ENCODE data around the gene PCNX2.
"Not testable (repeated sequence)": the region's sequence is repeated elsewhere in the genome, so short reads cannot be mapped to it uniquely, and the experiment has no call there.

The PCNX2 gene

DNA sequence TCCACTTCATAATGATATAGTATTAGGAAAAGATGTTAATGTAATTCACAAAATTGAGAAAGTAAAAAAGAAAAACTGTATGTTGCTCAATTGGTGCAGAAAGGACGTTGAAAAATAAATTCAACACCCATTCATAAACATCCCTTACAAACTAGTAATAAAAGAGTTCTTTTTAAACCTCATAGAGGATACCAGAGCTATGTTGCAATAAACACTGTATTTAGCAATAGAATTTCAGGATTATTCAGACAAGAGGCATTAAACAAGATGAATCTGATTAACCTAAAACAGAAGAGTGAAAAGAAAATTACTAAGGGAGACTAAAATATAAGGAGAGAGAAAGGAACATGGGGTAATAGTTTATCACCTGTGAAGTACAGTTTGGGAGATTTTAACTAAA is 190.3 kb downstream of the PCNX2 start:
- DNase-seq = peak in 2 of 4 experiments; percentile 43 to 63

DNA sequence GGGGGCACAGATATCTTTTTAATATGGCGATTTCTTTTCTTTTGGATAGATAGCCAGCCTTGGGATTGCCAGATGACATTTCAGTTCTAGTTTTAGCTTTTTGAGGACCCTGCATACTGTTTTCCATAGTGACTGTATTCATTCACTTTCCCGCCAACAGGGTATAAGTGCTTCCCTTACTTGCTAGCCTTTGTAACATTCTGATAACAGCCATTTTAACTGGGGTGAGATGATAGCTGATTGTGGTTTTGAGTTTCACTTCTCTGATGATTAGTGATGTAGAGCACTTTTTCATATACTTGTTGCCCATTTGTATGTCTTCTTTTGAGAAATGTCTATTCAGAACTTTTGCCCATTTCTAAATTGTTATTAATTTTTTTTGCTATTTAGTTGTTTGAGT is 193.2 kb downstream of the PCNX2 start:
- DNase-seq = no peak

DNA sequence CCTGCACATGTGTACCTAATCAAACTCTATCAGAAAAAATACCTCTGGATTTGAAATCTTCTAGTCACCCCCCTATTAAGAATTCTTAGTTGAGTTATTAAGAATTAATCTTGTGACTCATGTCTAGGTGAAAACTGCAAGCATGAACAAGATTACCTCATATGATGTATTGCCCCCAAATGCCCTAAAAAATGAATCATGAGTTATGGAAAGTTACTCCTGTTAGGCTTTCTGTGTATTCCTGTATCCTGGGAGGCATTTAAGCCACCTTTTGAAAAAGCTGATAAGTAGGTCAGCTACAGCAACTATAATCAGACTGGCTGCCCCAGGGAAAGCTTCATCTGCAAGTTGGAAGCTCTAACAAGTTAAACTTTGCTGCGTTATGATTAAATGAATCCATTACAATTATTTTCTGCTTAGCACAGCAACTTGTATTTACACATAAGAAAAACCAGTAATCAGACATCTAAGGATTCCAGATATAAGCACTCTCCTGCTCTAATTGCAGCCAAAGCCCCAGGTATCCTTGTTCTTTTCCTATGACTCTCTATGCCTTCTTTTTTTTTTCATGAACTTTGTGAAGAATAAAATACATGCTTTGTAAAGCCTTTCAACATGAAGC is 197.5 kb downstream of the PCNX2 start:
- DNase-seq = no peak

DNA sequence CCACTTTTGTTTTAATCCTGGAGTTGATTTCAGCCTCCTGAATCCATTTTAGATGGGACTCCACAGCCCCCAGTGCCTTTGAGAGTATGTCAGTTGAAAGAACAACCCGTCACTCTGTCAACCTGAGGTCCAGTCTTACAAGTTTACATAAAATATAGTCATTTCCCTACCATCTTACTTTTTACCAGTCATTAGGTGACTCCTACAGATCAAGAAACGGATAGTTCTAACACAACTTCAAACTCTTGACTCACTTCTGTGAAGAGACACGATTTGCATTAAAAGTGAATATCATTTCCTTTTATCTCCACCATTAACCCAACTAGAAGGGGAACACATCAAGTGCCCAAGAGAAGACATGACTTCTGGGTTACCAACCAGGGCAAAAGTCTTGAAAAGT is 198.0 kb downstream of the PCNX2 start:
- no peak for DNase-seq

DNA sequence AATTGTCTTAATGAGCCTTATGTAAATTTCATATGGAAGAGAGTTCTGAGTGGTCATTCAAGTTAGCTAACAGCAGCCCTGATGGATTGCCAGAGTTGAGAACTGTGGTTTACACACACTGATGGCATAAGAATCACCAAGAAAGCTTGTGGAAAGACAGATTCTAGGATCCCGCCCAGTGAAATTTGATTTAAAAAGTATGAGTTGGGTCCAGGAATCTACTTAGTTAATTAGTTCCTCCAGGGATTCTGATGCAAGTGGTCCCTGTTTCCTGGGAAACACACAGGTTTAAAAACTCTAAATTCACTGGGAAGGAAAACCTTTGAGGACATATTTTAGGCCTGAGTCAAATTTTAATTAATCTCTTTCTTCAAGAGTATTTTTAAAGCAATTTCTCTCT is 200.8 kb downstream of the PCNX2 start:
- DNase-seq = no peak

DNA sequence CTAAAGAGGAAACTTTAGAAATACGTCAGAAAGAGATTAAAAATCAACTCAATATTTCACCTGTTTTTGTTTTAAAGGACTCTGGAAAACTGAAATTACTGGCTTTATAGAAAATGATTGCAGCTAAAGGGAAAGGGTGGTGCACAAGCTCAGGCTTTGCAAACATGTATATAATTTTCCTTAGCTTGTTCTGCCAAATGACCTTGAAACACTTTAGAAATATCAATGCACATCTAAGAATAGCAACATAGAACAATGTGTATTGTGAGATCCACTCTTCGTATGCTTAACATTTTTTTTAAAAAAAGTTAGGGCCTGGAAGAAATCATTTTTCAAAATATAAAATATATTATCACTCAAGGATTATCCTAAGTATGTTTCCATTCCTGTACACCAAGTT is 201.3 kb downstream of the PCNX2 start:
- DNase-seq = no peak

DNA sequence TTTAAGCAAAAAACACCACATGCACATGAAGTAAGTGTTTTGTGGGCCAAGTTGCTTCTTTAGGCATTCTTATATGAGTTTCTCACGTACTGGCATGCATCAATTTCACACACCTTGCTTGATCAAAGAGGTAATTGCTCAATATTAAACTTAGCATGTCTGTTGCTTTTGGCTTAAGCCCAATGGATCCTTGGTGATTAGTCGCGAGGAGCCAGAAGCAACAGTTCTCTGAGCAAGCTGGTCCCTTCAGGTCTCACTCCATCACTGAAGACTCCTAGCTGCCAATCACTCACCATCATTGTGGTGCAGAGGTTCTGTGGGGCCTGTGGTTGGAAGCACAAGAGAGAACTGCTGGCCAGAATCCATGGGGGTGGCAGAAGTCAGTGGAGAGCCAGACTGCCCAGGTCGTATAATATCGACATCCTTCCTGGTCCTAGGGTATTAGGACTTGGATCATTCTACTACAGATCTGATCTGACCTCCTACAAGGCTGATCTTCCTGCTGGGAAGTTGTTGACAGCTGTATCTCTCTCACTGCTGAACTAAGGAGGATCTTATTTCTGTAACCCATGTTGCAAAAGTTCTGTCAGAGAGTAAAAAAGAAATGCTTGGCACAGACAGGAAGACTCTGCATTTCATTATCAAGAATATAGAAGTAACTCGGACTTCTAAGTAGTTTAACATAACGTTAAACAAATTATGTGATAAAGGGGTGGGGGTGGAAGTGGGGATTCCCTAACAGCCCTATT is 204.6 kb downstream of the PCNX2 start:
- DNase-seq = peak in 1 of 4 experiments; percentile 10

DNA sequence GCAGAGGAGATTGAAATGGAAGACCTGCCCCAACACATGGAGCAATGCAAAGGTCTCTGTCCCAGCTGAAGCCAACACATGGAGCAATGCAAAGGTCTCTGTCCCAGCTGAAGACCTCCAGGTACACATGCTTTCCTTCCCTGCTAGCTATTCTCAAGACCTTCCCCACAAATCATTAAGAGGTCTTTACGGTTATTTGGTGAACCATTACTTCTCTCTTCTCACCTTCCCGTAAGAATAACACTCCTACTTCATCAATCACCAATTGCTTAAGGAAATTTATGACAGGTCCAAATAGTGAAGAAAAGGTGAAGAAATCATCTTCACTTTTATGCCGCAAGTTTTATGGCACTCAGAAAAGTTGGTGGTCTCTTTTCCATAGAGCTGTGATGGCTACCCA is 206.3 kb downstream of the PCNX2 start:
- DNase-seq = no peak

DNA sequence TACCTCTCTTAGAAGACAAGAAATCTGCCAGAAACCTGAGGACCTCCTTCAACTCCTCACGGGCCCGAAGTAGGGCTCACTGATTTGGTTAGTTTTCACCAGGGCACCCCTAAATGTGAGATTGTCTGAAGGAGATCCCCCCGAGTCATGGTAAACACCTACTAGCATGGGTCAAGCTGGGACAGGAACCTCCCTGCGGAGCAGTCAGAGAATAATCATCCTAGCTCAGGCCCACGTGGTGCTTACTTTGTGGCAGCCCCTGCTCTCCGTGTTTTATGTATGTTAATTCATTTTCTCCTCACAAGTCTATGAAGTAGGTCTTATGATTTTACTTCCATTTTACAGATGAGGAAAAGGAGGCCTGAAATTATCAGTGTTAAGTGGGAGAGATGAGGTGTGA is 206.9 kb downstream of the PCNX2 start:
- DNase-seq = no peak

DNA sequence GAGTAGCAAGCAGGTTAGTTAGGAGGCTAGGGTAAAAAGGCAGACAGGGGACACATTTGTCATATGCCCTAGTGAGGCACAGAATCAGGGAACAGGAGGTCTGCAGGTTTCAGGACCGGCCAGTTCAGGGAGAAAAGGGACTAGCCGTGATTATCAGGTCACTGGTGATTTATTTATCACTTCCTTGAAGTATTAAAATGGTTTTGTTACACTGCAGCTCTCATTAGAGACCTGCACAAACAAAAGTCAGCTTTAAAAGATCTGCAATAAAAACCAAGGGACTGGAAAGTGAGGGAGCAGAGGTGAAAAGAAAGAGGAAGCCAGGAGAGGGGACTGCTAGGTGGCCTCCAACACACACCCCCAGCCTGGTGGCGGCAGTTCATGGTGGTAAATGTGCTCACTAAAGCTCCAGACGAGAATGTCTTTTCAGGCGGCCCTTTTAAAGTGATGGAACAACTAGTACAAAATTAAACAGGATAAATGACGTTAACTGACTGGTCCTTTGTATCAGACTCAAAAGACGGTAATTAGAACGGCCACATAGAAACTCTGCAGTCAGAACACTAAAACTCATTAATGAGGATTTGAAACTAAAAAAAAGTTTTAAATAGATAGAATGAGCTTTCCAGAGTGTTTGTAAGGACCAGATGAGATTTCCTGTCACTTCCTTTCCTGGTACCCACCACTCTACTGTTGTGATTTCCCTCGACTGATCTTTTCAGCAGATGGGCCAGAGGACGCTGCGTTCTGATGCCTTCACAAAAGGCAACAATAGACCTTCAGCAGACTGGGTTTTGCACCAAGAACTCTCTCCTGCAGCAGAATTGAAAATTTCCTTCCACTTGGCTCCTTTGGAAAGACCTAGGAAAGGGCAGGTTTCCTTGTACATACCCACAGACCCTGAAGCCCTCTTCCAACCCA is 208.3 kb downstream of the PCNX2 start:
- no peak for DNase-seq

DNA sequence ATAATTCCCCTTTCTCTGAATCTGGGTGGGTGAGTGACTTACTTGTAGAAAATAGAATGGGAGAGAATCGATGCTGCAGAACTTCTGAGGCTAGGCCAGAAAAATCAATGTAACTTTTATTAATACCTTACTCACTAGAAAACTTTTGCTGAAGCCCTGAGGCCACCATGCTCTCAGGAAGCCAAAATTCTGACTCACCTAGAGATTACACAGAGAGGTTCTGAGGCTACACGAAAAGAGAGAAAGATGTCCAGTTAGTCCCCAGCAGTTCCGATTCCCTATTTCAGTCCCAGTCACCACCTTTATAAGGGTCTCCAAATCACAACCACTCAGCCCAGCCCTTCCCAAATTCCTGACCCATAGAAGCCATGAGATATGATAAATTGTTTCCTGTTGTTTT is 210.0 kb downstream of the PCNX2 start:
- DNase-seq = no peak

DNA sequence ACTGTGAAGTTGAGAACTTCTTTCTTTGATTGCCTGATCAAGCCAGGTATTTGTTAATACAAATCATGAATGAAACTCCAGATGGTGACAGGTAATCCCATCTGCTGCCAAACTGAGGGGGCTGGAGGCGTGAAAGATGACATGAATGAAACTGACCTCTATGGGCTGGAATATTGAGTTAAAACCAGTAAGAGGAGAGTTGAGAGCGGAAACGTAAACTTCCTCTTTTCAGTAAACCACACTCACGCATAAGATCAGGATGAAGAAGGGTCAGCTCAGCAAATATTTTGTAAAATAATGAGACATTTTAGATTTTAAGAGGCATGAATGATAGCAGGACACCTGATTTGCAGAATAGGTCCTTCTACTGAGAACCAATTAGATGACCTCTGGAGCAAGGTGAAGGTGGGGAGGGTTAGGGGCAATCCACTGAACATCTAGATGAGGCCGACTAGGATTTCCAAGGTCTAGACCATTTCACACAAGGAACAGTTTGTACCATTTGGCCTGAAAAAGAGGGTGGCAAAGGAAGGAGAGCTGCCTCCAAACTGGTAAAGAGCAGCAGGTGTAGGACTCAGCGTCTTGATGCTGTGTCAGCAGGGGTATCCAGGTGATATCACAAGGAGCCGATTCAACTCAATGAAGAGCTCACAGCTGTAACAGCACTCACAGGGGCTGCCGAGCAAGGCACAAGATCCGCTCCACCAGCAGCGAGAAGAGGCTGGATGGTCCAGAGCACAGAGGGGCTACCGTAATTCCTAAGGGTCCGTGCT is 212.6 kb downstream of the PCNX2 start:
- peak; percentile 39 to 84 (median 68) for DNase-seq

DNA sequence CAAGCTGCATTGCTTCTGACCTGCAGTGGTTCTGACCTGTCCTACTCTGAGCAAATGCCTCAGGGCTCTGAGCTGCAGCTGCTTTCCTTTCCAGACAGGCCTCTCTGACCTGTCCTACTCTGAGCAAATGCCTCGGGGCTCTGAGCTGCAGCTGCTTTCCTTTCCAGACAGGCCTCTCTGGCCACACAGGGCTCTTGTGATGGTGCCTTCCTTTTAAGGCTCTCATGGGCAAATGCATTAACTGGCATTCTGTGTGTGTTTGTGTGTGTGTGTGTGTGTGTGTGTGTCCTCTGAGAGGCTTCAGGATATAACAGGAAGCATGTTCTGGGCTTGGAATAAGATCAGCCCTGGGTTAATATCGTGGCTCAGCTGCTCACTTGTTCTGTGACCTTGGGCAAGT is 213.8 kb downstream of the PCNX2 start:
- peak; percentile 41 to 55 (median 50) for DNase-seq

DNA sequence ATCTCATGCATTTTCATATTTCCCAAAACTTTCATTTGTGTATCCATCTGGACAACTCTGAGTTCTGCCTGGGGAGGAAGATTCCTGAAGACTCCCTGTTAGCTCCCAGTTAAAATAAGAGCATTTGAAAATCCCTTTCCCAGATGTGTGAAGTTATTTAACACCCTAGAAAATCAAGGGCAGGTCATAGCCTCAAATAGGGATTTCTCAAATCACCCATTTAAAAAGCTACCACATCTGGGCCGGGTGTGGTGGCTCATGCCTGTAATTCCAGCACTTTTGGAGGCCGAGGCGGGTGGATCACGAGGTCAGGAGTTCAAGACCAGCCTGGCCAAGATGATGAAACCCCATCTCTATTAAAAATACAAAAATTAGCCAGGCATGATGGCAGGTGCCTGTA is 214.7 kb downstream of the PCNX2 start:
- not testable (repeated sequence) for DNase-seq

DNA sequence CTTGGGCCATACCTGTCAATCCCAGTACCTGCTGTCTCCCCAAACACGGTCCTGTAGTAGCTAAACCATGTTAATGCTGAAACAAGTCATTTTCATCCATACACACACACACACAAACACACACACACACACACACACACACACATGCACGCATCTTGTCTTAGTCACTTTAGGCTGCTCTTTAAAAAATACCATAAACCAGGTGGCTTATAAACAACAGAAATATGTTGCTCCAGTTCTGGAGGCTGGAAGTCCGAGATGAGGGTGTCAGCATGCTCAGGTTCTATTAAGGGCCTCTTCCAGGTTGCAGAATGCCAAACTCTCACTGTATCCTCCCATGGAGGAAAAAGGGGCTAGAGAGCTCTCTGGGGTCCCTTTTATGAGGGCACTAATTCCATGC is 215.2 kb downstream of the PCNX2 start:
- DNase-seq = no peak

DNA sequence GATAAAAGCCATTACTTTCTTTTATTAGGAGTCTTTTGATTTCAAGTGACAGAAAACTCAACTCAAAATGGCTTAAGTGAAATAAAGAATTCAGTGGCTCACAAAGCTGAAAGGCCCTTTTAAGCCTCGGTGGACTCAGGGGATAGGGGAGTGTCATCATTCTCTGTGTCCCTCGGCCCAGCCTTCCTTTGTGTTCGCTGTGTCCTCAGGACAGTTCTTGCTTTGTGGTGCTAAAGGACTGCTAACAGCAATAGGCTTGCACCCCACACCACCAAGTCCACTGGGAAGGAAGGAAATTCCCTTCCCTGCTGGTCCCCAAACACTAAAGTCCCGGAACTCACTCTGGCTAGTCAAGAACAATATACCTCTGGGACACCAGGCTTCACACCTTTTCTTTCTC is 216.0 kb downstream of the PCNX2 start:
- no peak for DNase-seq

DNA sequence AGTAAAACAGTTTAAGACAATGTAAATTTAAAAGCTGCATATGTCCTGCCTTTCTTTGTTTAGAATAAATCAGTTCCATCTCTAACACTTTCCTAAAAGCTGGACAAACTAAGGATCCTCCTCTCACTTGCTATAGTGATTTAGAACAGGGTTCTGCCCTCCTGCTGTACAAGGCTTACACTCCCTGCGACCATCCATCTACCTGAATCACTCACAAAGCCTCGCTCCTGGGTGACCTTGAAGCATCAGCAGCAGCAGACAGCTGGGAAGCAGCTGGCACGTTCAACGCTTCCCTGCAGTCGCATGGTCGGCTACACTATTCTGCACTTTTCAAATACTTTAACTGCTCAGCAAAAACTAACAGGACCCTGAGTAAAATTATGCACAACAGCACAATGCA is 217.1 kb downstream of the PCNX2 start:
- DNase-seq = no peak

DNA sequence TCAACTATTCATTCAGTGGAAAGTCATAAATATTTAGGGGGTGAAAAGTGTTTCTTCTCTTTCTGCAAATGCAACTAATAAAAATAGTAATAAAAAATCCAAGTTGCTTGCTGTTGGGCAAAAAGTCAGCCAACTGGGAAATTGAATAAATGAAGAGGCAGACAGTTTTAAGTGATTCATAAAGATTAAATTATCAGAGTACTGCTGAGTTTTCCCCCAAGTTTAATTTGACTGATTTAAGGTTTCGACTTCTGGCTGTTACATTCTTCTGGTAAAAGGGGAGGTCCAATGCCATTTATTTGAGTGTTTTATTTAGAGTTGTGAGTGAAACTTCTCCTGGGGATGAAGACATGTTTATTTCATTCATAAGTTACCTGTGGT is 219.6 kb downstream of the PCNX2 start:
- no peak for DNase-seq

DNA sequence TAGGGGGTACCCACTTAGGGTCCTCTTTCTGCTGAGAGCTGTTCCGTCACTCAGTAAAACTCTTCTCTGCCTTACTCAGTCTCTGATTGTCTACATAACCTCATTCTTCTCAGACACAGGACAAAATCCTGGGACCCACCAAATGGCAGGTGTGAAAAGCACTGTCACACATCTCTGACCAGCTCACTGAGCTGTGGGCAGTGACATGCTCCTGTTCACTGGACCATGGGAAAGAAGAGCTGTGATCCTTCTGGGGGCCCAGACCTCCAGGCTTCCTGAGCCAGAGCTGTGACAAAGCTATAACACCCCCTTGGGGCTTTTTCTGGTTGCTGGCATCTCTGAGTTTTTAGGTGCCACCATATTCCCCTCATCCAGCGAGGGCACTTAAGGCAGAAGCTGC is 229.4 kb downstream of the PCNX2 start:
- DNase-seq = no peak

DNA sequence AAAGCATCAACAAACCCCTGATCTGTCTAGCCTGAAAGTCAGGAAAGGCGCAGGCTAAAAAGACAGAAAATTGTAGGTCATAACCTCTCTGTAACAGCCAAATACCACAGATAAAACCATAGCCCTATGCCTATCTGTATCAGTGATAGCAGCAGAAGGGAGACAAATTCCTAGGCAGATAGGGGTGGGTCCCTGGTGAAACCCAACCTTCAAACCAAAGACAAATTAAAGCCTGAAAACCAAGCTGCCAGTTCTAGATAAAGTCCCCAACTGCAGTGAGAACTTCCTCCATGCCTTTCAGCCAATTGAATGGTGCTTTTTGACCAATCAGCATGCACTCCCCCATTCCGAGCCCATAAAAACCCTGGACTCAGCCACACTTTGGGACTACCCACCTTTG is 229.8 kb downstream of the PCNX2 start:
- DNase-seq = no peak

DNA sequence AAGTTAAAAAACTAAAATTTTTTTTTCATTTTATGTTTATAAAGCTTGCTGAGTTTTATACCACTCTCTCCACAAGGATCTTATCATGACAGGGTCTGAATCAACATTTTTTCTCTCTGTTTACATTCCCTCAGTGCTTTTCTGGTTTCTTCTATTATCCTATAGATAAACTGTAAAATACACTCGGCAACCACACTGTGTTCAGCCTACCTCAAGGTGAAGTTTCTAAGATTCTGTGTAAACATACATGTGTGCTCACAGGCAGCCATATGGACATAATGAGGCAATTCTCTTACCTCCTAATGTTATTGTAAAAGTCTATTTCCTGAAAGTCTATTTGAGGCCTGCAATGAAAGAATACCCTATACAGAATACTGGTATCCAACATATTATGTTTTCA is 230.5 kb downstream of the PCNX2 start:
- DNase-seq = no peak

DNA sequence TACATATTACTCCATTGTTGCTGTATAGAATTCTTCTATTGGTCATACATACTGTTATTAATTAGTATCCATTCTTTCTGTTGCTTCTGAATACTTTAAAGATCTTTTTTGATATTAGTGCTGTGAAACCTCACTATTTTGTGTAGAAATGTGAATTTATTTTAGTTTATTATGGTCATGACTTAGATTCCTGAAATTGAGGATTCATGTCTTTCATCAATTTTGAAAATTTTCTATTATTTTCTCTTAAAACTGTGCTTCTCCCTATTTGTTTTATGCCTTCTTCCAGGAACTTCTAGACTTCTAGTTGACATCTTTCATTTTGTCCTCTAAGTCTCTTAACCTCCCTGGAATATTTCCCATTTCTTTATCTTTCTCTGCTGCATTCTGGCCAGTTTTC is 232.1 kb downstream of the PCNX2 start:
- no peak for DNase-seq

DNA sequence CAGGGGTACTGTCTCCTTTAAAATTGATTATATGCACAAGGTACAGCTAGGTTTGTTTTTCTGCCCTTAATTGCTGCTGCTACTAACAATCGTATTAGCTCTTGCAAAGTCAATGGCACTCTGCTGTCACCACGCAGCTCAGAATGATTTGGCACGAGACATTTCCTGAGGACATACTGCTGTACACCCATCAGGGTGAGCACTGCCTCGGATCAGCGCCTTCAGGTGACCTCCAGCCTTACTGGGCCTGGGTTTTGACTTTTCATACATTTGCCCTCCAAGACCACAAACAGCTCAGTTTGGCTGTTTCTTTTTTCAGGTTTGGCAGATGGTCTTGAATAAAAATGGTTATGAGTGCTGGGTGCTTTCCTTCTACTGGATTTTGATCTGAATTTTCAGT is 234.3 kb downstream of the PCNX2 start:
- no peak for DNase-seq
